A673 (cell line): Measurements from ENCODE around the gene MPRIP.

Experiments used
- EZH2 ChIP-seq: fragments of 200-600 bp; sonication (generic); IDR thresholded peaks from 2 replicates; pipeline ENCODE4 v1.6.1; 2017; ENCODE audit warnings: borderline replicate concordance, low read depth, mild to moderate bottlenecking, mixed read lengths, antibody characterized with exemption, low read length; ENCODE audit not compliant: poor library complexity, severe bottlenecking
- TF ChIP-seq, protein P1 (sequence below): fragments of 300-800, 200-600 bp; sonication (generic); conservative IDR thresholded peaks from 2 replicates; pipeline ENCODE4 v1.5.1; 2017; ENCODE audit warnings: low read depth, mild to moderate bottlenecking, antibody characterized with exemption, low read length, moderate library complexity, mixed read lengths

DNA sequence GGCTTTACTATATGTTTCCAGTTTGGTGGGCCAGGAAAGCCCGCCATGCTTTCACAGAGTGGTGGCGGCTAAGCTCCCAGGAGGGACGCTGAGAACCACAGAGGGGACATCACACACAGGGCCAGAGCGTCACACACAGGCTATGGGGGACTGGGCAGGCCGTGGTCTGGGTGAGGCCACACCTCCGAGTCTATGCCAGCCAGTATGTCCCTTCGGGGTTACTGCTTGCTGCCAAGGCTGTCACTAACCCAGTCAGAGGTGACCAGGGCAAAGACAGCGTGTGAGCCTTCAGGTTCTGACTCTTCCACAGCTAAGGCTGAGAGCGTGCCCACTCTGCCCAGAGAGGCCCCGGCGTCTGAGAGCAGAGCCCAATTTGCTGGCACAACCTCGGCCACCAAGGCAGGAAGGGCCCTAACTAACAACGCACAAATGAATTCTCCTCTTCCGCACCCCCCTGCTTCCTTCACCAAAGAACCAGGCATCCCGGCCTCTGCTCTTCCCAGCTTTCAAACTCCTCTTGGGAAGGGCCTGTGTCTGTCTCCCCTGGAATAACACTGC lies 161.0 kb downstream of the MPRIP start:
- TF ChIP-seq, protein P1, sequence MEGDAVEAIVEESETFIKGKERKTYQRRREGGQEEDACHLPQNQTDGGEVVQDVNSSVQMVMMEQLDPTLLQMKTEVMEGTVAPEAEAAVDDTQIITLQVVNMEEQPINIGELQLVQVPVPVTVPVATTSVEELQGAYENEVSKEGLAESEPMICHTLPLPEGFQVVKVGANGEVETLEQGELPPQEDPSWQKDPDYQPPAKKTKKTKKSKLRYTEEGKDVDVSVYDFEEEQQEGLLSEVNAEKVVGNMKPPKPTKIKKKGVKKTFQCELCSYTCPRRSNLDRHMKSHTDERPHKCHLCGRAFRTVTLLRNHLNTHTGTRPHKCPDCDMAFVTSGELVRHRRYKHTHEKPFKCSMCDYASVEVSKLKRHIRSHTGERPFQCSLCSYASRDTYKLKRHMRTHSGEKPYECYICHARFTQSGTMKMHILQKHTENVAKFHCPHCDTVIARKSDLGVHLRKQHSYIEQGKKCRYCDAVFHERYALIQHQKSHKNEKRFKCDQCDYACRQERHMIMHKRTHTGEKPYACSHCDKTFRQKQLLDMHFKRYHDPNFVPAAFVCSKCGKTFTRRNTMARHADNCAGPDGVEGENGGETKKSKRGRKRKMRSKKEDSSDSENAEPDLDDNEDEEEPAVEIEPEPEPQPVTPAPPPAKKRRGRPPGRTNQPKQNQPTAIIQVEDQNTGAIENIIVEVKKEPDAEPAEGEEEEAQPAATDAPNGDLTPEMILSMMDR: no peak
- TF ChIP-seq EZH2: no peak
